ENCODE data around the gene EME2.

EME2 gene

GRCh38 chr16:1767116-1767994 lies 5.3 kb upstream of the EME2 start:
- H4K20me1 ChIP-seq (ENCODE audit: insufficient read depth, low read length), result peaks cover 14% of the 10 kb centered on the region; the same call in 1 of the 2 replicates
- no peak overlapping the region for H3K9ac ChIP-seq (ENCODE audit: low read depth, low read length)
- no peak overlapping the region for H3K27ac ChIP-seq (ENCODE audit: low read length)
- H3K9me3 ChIP-seq (ENCODE audit: insufficient read depth, low read length, severe bottlenecking), result no peaks in the 10 kb centered on the region
- no peak for TF ChIP-seq CTCF (IDR thresholded peaks at IDR 0.05; ENCODE audit: borderline replicate concordance, extremely low read depth, low read length, poor library complexity, severe bottlenecking)
- no peak for TF ChIP-seq EZH2 (IDR thresholded peaks at IDR 0.05; ENCODE audit: borderline replicate concordance, low read depth, low read length, severe bottlenecking)
- H3K4me1 ChIP-seq (ENCODE audit: insufficient read depth, low read length), result peaks cover 11% of the 10 kb centered on the region
- DNase-seq (no peak), ATAC-seq (ENCODE audit: insufficient read depth, low read depth) (no peak)
- H3K4me2 ChIP-seq (ENCODE audit: insufficient read depth, low read length), result no peak overlapping the region
- peaks cover 10% of the 10 kb centered on the region for H3K79me2 ChIP-seq (ENCODE audit: insufficient read depth, low read length)
- H3K27me3 ChIP-seq (ENCODE audit: insufficient read depth, low read length, poor library complexity), result no peaks in the 10 kb centered on the region
- no peak overlapping the region for H3K4me3 ChIP-seq (ENCODE audit: low read depth in 1 of 2, low read length in 2 of 2)
- H3K36me3 ChIP-seq (ENCODE audit: insufficient read depth, low read length), result peaks cover 85% of the 10 kb centered on the region
- H2AFZ ChIP-seq (ENCODE audit: low read depth, low read length), result no peak overlapping the region

GRCh38 chr16:1768061-1768766 lies 4.4 kb upstream of the EME2 start:
- TF ChIP-seq CTCF (IDR thresholded peaks at IDR 0.05; ENCODE audit: borderline replicate concordance, extremely low read depth, low read length, poor library complexity, severe bottlenecking) (no peak), EZH2 (IDR thresholded peaks at IDR 0.05; ENCODE audit: borderline replicate concordance, low read depth, low read length, severe bottlenecking) (no peak)

GRCh38 chr16:1768767-1769401 lies 3.7 kb upstream of the EME2 start:
- Histone ChIP-seq H2AFZ (ENCODE audit: low read depth, low read length) (no peak overlapping the region), H3K9ac (ENCODE audit: low read depth, low read length) (no peak overlapping the region), H3K79me2 (ENCODE audit: insufficient read depth, low read length) (peaks cover 25% of the 10 kb centered on the region), H4K20me1 (ENCODE audit: insufficient read depth, low read length) (peaks cover 12% of the 10 kb centered on the region; the same call in 1 of the 2 replicates), H3K27me3 (ENCODE audit: insufficient read depth, low read length, poor library complexity) (no peaks in the 10 kb centered on the region), H3K4me2 (ENCODE audit: insufficient read depth, low read length) (no peak overlapping the region), H3K9me3 (ENCODE audit: insufficient read depth, low read length, severe bottlenecking) (no peaks in the 10 kb centered on the region), H3K4me3 (ENCODE audit: low read depth in 1 of 2, low read length in 2 of 2) (no peak overlapping the region), H3K36me3 (ENCODE audit: insufficient read depth, low read length) (peaks cover 72% of the 10 kb centered on the region), H3K4me1 (ENCODE audit: insufficient read depth, low read length) (peaks cover 14% of the 10 kb centered on the region), H3K27ac (ENCODE audit: low read length) (no peak overlapping the region)
- ATAC-seq (ENCODE audit: insufficient read depth, low read depth) (no peak), DNase-seq (no peak)
- TF ChIP-seq EZH2 (IDR thresholded peaks at IDR 0.05; ENCODE audit: borderline replicate concordance, low read depth, low read length, severe bottlenecking) (no peak), CTCF (IDR thresholded peaks at IDR 0.05; ENCODE audit: borderline replicate concordance, extremely low read depth, low read length, poor library complexity, severe bottlenecking) (no peak)

More at GRCh38 chr16:1768061-1768766, 4.4 kb upstream of the EME2 start:
- no peak for ATAC-seq (ENCODE audit: insufficient read depth, low read depth)
- H3K9me3 ChIP-seq (ENCODE audit: insufficient read depth, low read length, severe bottlenecking), result no peaks in the 10 kb centered on the region
- peaks cover 11% of the 10 kb centered on the region; the same call in 1 of the 2 replicates for H4K20me1 ChIP-seq (ENCODE audit: insufficient read depth, low read length)
- no peak overlapping the region for H3K4me3 ChIP-seq (ENCODE audit: low read depth in 1 of 2, low read length in 2 of 2)
- H3K4me2 ChIP-seq (ENCODE audit: insufficient read depth, low read length), result no peak overlapping the region
- peaks cover 12% of the 10 kb centered on the region for H3K4me1 ChIP-seq (ENCODE audit: insufficient read depth, low read length)
- peaks cover 18% of the 10 kb centered on the region for H3K79me2 ChIP-seq (ENCODE audit: insufficient read depth, low read length)
- no peak for DNase-seq
- H2AFZ ChIP-seq (ENCODE audit: low read depth, low read length), result no peak overlapping the region
- peaks cover 76% of the 10 kb centered on the region for H3K36me3 ChIP-seq (ENCODE audit: insufficient read depth, low read length)
- no peak overlapping the region for H3K27ac ChIP-seq (ENCODE audit: low read length)
- no peaks in the 10 kb centered on the region for H3K27me3 ChIP-seq (ENCODE audit: insufficient read depth, low read length, poor library complexity)
- H3K9ac ChIP-seq (ENCODE audit: low read depth, low read length), result no peak overlapping the region
